SKM-1 (cell line): Measurements from ENCODE around the gene RBM23.
"Not testable (repeated sequence)": the region's sequence is repeated elsewhere in the genome, so short reads cannot be mapped to it uniquely, and the experiment has no call there.

Experiments used
- DNase-seq: peaks from one replicate; lab custom pipeline; 2025; ENCODE audit not compliant: unreplicated experiment; lab: John Stamatoyannopoulos, UW

Gene RBM23

DNA sequence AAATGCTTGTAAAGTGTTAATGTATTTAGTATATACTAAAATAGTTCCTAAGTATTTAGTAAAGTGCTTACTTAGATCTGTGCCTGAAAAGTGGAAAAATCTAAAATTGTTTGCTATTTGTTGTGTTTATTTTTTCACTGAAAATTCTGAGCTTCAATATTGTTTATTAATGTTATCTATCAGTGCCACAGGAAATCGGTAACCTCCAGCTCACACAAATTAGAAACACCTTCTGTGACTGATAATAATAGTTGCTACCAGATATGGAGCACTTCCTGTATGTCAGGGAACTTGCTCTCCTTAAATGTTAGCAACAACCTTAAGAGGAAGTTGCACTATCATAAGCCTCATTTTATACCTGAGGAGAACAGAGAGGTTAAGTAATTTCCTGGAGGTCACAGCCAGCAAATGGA lies 48.1 kb downstream of the RBM23 start:
- peak; percentile 22 for DNase-seq

DNA sequence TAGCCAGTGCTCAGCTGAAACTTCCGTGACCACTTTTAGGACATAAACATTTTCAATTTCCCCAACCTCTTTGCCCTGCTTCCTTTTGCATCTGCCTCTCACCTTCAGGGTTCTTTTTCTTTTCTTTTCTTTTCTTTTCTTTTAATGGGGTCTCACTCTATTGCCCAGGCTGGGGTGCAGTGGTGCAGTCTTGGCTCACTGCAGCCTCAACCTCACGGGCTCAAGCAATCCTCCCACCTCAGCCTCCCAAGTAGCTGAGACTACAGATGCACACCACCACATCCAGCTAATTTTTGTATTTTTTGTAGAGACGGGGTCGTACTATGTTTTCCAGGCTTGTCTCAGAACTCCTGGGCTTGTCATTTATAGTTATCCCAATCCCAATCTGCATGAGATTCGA lies 52.1 kb downstream of the RBM23 start:
- no peak for DNase-seq

DNA sequence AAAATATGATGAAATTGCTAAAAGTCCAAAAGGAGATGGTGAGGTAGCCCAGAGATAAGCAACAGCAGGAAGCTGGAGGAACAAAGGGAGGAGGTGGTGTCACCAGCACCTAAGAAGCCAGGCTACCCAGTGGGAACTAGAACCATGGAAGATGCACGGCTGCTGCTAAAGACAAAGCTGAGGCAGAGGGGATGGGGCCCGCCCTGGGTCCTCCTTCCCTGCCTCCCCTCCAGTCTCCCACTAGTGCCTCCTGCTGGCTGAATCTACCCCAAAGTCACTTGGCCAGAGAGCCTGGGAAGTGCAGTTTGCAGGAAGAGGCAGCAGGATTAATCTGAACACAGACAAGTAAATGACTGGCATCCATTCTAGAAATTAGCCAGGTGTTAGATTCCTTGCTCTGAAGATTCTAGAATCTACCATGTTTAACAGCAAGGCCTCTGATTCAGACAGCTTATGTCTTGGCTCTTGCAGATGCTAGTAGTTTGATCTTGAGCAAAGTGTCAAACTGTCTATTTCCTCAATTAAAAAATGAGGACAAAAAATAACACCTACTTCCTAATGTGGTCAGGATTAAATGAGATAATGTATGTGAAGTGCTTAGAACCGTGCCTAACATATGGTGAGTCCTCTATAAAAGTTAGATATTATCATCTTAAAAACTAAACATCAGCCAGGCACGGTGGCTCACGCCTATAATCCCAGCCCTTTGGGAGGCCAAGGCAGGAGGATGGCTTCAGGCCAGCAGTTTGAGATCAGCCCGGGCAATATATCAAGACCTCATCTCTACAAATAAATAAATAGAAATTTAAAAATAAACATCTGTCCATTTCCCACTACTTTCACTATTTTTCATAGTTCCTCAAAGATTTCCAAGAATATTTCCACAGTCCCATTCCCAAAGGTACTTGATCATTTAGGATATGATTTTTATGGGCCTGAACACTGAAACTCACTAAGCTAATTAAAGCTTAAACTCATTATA lies 53.2 kb downstream of the RBM23 start:
- no peak for DNase-seq

DNA sequence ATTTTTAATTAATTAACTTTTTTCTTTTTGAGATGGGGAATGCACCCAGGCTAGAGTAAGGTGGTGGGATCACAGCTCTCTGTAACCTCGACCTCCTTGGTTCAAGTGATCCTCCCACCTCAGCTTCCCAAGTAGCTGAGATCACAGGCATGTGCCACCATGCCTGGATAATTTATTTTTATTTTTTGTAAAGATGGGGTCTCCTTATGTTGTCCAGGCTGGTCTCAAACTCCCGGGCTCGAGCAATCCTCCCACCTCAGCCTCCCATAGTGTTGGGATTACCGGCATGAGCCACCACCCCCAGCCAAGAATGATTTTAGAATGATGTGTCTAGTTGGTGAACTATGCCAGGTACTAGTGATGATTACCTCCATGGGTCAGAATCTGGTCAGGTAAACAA lies 54.0 kb downstream of the RBM23 start:
- no peak for DNase-seq

DNA sequence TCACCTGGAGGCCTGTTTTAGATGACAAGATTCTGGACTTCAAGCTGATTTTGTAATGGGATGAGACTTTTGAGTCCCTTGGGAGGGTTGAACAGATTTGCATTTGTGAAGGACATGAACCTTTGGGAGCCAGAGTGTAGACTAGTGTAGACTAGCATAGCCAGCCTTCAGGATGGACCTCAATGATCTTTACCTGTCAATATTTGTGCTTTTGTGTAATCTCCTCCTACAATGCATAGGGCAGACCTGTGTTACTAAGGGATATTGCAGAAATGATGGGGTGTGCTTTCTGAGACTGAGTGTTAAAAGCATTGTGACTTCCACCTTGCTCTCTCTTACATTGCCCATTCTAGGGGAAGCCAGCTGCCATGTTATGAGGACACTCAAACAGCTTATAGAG lies 57.3 kb downstream of the RBM23 start:
- no peak for DNase-seq

DNA sequence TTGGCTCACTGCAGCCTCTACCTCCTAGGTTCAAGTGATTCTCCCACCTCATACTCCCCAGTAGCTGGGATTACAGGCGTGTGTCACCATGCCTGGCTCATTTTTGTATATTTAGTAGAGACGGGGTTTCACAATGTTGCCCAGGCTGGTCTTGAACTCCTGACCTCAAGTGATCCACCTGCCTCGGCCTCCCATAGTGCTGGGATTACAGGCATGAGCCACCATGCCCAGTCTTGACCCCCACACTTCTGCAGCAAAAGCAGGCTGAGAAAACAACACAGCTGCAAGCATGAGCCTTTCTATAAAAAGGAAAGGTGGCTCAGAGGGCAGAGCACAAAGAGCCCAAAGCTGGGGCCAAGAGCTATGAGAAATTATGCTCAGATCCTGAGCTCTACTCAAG lies 58.6 kb downstream of the RBM23 start:
- not testable (repeated sequence) for DNase-seq

DNA sequence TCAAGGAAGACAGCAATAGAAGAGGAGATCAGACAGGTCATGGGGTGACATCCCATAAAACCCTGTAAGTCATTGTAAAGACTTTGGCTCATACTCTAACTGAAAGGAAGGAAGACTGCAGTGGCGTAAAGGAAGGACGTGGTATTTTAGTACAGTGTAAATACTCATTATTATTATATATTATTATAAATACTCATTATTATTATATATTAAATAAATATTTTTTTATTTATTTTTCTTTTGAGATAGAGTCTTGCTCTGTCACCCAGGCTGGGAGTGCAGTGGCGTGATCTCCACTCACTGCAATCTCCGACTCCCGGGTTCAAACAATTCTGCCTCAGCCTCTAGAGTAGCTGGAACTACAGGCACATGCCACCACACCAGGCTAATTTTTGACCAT lies 62.5 kb downstream of the RBM23 start:
- no peak for DNase-seq

DNA sequence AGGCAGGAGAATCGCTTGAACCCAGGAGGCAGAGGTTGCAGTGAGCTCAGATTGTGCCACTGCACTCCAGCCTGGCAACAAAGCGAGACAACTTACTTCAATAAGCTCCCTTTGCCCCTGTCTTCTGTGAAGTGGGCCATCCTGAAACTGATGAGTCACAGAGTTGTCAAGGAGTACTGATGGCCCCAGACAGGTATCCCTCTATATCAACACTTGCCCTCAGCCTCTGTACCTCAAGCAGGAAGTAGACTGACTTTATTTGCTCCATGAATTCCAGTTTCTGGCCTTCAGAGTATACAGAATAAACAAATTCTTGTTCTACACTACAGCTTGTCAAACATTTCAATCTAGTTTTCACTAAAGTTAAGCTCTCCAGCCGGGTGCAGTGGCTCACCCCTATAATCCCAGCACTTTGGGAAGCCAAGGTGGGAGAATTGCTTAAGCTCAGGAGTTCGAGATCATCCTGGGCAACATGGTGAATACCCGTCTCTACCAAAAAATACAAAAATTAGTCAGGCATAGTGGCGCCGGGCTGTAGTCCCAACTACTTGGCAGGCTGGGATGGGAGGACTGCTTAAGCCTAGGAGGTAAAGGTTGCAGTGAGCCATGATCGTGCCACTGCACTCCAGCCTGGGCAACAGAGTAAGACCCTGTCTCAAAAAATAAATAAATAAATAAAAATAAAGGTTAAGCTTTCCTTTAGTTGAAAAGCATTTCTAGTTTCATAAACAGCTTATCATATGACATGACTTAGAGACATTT lies 63.8 kb downstream of the RBM23 start:
- DNase-seq = no peak

DNA sequence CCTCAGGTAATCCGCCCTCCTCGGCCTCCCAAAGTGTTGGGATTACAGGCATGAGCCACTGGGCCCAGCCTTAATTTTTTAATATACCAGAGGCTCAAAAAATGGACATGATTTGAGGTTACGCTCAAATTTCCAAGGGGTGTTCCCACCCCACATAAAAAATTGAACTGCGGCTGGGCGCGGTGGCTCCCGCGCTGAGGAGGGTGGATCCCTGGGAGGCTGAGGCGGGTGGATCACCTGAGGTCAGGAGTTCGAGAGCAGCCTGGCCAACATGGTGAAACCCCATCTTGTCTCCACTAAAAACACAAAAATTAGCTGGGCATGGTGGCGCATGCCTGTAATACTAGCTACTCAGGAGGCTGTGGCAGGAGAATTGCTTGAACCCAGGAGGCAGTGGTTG lies 64.7 kb downstream of the RBM23 start:
- not testable (repeated sequence) for DNase-seq

DNA sequence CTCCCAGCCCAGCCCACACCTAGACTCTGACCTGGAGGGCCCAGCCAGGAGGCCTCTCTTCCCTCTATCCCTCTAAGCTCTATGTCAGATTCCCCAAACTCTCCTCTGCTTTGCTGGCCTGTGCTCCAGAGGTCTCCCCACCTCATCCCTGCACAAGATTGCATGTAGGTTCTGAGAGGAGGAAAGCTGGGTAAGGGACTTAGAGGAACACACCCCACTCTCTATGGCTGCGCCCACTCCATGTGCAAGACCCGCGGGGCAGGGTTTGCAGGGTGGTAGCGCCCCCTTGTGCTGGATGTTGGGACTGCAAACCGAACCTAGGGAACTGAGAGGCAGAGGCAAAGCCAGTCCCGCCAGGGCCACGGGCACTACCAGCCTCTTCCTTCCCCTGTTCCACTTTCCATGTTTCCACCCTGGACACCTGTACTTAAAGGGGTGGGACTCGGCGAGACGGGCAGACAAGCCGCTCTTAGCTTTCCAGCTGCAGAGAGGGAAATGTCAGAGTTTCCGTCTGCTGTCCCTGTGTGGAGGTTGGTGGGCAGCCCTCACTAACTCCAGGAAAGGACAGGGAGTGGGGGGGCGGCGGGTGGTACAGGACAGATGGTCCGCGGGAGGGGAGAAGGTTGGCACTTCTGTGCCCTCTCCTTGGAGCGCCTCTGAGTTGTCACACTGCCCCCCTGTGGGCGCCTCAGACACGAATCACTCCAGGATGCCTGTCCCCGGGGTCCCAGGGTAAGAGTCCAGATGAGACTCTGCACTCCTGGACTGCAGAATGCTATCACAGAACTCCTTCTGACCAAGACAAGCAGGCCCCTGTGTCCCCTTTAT lies 65.8 kb downstream of the RBM23 start:
- no peak for DNase-seq

DNA sequence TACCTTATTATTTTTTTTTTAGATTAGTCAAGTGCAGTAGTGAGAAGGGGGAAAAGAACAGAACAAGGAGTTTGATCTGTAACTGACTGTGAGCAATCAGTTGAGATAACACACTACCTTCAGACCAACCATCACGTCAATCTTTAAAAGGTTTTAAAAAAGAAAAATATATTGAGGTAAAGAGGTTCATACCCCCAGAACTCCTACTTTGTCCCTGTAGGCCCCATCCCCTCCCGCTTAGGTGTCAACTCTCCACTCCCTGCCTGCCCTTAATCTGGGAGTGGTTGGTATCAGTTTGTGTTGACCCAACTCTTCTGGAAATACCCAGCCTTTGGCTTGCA lies 66.4 kb downstream of the RBM23 start:
- no peak for DNase-seq

DNA sequence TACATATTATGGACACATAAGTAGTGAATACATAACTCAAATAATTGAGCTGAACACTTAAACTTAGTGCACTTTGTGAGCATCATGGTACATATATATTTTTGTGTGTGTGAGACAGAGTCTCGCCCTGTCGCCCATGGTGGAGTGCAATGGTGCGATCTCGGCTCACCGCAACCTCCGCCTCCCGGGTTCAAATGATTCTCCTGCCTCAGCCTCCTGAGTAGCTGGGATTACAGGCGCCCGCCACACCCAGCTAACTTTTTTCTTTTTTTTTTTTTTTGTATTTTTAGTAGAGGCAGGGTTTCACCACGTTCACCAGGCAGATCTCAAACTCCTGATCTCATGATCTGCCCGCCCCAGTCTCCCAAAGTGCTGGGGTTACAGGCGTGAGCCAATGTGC lies 66.8 kb downstream of the RBM23 start:
- DNase-seq = not testable (repeated sequence)

DNA sequence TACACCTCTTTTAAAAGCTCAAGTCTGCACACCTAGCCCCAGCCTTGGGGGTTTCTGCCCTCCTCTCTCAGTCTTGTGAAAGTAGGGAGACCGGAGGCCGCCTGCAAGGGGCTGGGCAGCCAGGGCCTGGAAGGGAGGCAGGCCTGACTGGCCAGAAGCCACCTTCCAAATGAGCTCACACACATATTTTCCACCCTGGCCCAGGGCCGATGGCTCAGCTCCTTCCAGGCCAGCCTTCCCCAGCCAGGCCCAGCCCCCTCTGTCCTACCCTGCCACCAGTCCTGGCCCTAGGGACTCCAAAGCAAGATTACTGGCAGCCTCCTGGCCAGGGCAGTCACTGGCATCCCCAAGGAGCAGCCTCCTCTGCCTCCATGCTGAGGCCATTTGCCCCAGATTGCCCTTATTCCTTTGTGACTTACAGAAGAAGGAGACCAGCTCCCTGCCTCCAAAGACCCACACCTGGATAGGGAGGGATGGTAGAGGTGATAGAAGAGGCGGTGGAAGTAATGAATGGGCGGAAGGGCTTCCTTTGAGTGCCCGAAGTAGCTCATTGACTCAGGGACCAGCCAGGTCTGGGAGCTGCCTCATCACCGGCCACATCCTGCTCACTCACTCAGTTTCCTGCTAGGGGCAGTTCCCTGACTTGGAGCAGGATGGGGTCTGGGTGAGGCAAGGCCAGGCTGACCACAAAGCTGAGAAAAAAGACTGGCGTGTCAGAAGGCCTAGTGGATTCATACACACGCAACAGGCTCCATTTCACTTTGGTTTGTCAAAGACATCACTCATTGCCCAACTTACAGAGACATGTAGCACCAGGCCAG lies 67.8 kb downstream of the RBM23 start:
- DNase-seq = peak; percentile 63

DNA sequence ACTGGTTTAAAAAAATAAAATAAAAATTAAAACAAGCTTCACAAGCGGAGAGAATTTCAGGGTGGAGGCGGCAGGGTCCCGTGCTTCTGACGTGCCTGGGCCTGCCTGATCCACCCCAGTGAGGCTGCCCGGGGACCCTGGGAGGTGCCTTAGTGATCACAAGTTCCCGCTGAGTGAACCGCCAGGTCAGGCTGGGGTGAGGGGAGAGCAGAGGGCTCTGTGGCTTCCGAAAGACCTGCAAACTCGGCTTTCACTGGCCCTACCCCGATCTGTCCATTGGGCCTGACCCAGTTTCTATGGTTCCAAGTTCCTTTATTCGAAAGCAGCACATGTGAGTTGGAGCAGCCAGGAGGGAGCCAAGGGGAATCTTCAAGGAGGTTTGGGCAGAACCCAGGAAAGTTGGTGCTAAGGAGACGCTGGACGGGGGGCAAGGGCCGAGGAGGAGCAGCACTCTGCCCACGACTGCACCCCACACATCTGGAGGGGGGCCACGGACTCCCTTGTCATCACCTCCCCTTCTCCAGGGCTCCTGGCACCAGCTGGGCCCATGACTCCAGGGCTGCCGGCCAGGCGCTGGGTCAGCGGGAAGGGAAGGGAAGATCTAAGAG lies 69.6 kb downstream of the RBM23 start:
- DNase-seq = no peak

DNA sequence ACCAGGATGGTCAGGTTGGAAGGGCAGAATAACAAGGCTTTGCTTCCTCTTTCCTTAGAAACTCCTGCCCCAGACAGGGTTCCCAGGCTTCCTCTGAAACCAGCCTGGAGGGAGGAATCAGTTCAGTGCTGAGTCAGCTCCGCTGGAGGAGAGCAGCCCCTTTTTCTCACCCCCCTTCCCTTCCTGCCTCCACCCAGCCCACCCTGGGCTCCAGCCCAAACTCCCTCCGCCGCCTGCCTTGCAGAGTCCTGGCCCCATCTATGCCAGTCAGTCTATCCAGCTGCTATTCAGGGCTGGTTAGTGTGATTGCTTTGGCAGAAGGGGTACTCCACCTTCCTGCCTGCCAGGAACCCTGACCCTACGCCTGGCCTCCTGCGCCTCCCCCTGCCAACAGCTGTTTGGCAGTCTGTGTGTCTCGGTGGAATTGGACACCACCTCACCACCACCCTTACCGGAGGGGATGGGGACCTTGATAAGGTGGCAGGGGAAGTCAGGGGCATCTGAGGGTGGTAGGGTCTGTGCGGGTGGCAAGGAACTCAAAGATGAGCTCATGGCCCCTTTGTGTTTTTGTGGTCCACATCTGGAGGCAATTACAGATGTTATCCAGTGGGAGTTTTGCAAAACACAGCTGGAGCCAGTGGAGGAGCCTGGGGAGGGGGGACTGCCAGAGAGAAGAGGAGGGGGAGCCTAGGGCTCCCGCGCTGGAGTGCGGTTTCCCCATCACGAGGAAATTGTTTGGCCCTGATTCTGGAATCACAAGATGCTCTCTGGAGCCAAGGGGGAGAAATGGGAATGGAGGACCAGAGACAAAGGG lies 70.4 kb downstream of the RBM23 start:
- no peak for DNase-seq

DNA sequence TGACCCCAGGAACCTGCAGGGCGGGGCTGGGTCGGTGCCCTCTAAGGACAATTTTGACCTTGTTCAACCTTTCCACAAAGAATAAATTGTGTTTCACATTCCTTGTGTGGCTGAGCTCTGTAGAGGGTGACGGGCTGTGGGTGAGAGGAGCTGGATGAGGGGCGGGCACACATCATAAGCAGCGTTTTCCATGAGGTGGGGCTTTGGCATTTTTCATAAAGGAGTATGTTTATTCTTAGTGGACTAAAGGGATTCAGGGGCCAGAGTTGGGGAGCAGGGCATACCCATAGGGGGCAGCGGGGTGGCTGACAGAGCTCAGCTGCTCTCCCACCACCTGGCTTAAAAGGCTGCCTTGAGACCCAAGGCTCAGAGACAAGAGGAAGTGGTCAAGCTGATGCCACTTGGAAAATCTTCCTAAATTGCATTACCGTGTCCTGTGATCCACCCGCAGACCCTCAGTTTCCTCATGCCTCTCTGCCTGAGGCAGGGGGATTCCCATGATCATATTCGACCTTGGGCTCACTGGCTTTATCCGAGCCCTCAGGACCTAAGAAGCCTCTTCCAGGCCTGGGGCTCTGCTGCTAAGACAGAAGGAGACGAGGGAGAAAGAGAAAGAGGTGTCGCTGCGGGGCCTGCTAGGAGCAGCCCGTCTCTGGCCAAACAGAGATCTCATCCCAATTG lies 71.1 kb downstream of the RBM23 start:
- no peak for DNase-seq

DNA sequence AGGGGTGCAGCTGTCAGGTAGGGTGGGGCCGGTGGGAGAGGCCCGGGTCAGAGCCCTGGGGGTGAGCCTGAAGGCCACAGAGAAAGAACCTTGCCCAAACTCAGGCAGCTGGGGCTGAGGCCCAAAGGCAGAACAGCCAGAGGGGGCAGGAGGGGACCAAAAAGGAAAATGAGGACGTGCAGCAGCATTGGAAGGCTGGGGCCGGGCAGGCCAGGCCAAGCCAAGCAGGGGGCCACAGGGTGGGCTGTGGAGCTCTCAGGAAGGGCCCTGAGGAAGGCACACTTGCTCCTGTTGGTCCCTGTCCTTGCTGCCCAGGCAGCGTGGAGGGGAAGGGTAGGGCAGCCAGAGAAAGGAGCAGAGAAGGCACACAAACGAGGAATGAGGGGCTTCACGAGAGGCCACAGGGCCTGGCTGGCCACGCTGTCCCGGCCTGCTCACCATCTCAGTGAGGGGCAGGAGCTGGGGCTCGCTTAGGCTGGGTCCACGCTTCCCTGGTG lies 72.1 kb downstream of the RBM23 start:
- DNase-seq = no peak

DNA sequence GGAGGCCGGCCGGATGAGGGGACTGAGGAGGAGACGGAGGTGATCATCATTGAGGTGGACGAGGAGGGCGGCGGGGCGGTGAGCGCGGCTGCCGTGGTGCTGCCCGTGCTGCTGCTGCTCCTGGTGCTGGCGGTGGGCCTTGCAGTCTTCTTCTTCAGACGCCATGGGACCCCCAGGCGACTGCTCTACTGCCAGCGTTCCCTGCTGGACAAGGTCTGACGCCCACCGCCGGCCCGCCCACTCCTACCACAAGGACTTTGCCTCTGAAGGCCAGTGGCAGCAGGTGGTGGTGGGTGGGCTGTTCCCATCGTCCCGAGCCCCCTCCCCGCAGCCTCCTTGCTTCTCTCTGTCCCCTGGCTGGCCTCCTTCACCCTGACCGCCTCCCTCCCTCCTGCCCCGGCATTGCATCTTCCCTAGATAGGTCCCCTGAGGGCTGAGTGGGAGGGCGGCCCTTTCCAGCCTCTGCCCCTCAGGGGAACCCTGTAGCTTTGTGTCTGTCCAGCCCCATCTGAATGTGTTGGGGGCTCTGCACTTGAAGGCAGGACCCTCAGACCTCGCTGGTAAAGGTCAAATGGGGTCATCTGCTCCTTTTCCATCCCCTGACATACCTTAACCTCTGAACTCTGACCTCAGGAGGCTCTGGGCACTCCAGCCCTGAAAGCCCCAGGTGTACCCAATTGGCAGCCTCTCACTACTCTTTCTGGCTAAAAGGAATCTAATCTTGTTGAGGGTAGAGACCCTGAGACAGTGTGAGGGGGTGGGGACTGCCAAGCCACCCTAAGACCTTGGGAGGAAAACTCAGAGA lies 72.9 kb downstream of the RBM23 start:
- no peak for DNase-seq
